ENCODE results near the gene ZFHX3. TPM values are rescaled to one million over a fixed set of nuclear protein-coding genes. Genes with fewer than 3 reads are reported as not detected.

ZFHX3 gene
- total RNA-seq, 1 experiment from 2014 or later = 1.5 TPM

DNA sequence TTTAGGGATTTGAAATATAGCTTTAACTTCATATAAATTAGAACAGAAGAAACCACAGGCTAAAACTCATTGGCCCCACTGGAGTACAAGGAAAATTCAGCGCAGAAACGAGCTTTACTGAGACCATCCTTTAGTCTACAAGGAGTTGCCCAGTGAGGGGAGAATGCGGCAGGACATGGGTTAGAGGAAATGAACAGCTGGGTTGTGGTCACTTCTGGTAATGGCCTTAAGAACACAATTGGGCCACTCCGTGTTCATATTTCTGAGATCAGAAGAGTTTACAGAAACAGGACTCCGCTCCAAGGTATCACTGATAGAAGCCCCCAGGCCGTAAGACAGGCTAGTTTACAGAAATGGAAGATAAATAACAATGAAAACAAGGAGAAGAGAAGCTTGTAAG, 188.3 kb downstream of the ZFHX3 start:
- Histone ChIP-seq H4K20me1 (ENCODE audit: control insufficient read depth, insufficient read depth, insufficient read length) (no peaks in the 10 kb centered on the region), H3K14ac (ENCODE audit: insufficient read depth, low read length) (no peak overlapping the region), H4K91ac (ENCODE audit: insufficient read length, low read depth, low read length) (no peak overlapping the region), H3K56ac (ENCODE audit: insufficient read length, low read depth, low read length) (no peak overlapping the region), H2BK15ac (ENCODE audit: low read depth, low read length) (no peak overlapping the region), H2BK12ac (ENCODE audit: insufficient read length, low read depth, low read length) (no peak overlapping the region), H3K9ac (ENCODE audit: extremely low read depth, insufficient read length, low read length) (no peak overlapping the region), H3K4me2 (ENCODE audit: insufficient read depth, insufficient read length, low read length) (no peak overlapping the region), H3K23ac (ENCODE audit: insufficient read length, low read depth, low read length) (no peak overlapping the region), H3K79me2 (ENCODE audit: insufficient read depth, low read length) (no peaks in the 10 kb centered on the region), H4K8ac (replicated peaks; ENCODE audit: insufficient read length, low read depth, low read length) (no peak overlapping the region), H2AK5ac (ENCODE audit: insufficient read length, low read length) (no peak overlapping the region), H3K79me1 (ENCODE audit: insufficient read depth, low read depth, low read length, poor library complexity, severe bottlenecking) (no peaks in the 10 kb centered on the region), H4K5ac (ENCODE audit: insufficient read length, low read depth, low read length) (no peak overlapping the region), H3K9me3 (ENCODE audit: control insufficient read depth, low read depth, low read length) (no peaks in the 10 kb centered on the region), H3K18ac (ENCODE audit: insufficient read length, low read depth, low read length) (no peak overlapping the region), H3T11ph (ENCODE audit: low read length) (no peak overlapping the region), H3K23me2 (ENCODE audit: insufficient read length, low read depth, low read length, poor library complexity, severe bottlenecking) (no peaks in the 10 kb centered on the region), H2AFZ (ENCODE audit: low read length) (no peak overlapping the region), H3K27me3 (ENCODE audit: insufficient read depth, low read length) (no peaks in the 10 kb centered on the region), H3K4me1 (ENCODE audit: insufficient read depth, low read length) (no peaks in the 10 kb centered on the region), H3K27ac (ENCODE audit: insufficient read length, low read depth, low read length) (no peak overlapping the region), H2BK20ac (ENCODE audit: low read depth, low read length, poor library complexity, severe bottlenecking) (no peak overlapping the region), H3K4ac (ENCODE audit: low read depth, low read length) (no peak overlapping the region), H2BK120ac (ENCODE audit: low read depth, low read length, poor library complexity, severe bottlenecking) (no peak overlapping the region), H2BK5ac (ENCODE audit: insufficient read length, low read length) (no peak overlapping the region)
- peaks cover 4 to 8% of the 10 kb centered on the region in 2 experiments for H3K4me1 Mint-ChIP-seq
- TF ChIP-seq, protein P1, sequence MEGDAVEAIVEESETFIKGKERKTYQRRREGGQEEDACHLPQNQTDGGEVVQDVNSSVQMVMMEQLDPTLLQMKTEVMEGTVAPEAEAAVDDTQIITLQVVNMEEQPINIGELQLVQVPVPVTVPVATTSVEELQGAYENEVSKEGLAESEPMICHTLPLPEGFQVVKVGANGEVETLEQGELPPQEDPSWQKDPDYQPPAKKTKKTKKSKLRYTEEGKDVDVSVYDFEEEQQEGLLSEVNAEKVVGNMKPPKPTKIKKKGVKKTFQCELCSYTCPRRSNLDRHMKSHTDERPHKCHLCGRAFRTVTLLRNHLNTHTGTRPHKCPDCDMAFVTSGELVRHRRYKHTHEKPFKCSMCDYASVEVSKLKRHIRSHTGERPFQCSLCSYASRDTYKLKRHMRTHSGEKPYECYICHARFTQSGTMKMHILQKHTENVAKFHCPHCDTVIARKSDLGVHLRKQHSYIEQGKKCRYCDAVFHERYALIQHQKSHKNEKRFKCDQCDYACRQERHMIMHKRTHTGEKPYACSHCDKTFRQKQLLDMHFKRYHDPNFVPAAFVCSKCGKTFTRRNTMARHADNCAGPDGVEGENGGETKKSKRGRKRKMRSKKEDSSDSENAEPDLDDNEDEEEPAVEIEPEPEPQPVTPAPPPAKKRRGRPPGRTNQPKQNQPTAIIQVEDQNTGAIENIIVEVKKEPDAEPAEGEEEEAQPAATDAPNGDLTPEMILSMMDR (conservative IDR thresholded peaks at IDR 0.05) = no peak
- H3K4me3 Mint-ChIP-seq = no peak overlapping the region
- H3K27ac Mint-ChIP-seq = peak overlapping the region in 1 of 3 experiments; percentile 63; a peak in 1 of 7 replicates
- no peaks in the 10 kb centered on the region for H3K36me3 Mint-ChIP-seq (ENCODE audit: insufficient read depth in 1 of 3, low read depth in 3 of 3)
- H3K9me3 Mint-ChIP-seq = no peaks in the 10 kb centered on the region
- no CpG with 5 or more reads among the region's 6 CpGs for WGBS (ENCODE audit: extremely low coverage, insufficient read length, low lambda C conversion rate)
- peaks cover 5% of the 10 kb centered on the region for H3K27me3 Mint-ChIP-seq (ENCODE audit: low read depth)
- DNase-seq = no peak

Measured in H9 (cell line).